Effector memory CD8-positive, alpha-beta T cell (primary cell): Measurements from ENCODE around the gene GLIS1.

Experiments used
- ATAC-seq: fragments of 150-1000 bp; cut with Tn5 transposase; replicated peaks from 2 replicates; pipeline ENCODE4 v1.10.0; 2021; ENCODE audit warnings: mild to moderate bottlenecking, moderate library complexity
- DNase-seq, 3 experiments: peaks; one replicate each; pipeline ENCODE4 v3.0.0; 2021
- H3K27ac Mint-ChIP-seq, 2 donors: one replicate each; pipeline ENCODE4 v1.8.0; 2022; ENCODE audit warnings: mild to moderate bottlenecking in 2 of 2, mixed read lengths in 2 of 2, moderate library complexity in 2 of 2
- H3K27me3 Mint-ChIP-seq, 2 donors: one replicate each; pipeline ENCODE4 v1.8.0; 2022; ENCODE audit warnings: mixed read lengths in 2 of 2
- H3K36me3 Mint-ChIP-seq: one replicate; pipeline ENCODE4 v1.8.0; 2022; ENCODE audit warnings: mild to moderate bottlenecking, moderate library complexity, mixed read lengths; ENCODE audit not compliant: insufficient read depth
- H3K4me1 Mint-ChIP-seq, 2 donors: one replicate each; pipeline ENCODE4 v1.8.0; 2022; ENCODE audit warnings: low read depth in 2 of 2, mixed read lengths in 2 of 2
- H3K4me3 Mint-ChIP-seq, 2 donors: one replicate each; pipeline ENCODE4 v1.8.0; 2022; ENCODE audit warnings: mild to moderate bottlenecking in 2 of 2, mixed read lengths in 2 of 2, moderate library complexity in 2 of 2
- H3K9me3 Mint-ChIP-seq, 2 donors: one replicate each; pipeline ENCODE4 v1.8.0; 2022; ENCODE audit warnings: mixed read lengths in 2 of 2

The GLIS1 gene

DNA sequence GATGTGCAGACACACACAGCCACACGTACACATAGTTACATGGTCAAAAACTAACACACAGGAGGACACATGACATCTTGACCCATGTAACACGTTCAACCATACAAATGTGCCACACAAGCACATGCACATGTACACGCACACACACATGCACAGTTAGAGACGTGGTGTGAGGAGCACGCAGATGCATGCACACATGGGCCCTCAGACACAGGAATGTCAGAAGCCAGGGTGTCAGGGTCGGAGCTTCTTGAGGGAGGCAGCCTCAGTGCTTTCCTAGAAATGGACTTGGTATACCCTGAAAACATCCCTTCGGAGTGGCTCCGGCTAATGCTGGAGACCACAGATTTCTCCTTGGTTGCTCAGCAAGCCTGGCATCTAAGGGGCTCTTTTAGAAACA is 165.4 kb downstream of the GLIS1 start:
- Mint-ChIP-seq H3K27me3 (no peaks in the 10 kb centered on the region), H3K4me3 (no peak overlapping the region), H3K27ac (no peak overlapping the region), H3K9me3 (no peaks in the 10 kb centered on the region), H3K4me1 (peaks cover 21 to 31% of the 10 kb centered on the region in 2 donors), H3K36me3 (peaks cover 3% of the 10 kb centered on the region)
- no peak for DNase-seq
- no peak for ATAC-seq

DNA sequence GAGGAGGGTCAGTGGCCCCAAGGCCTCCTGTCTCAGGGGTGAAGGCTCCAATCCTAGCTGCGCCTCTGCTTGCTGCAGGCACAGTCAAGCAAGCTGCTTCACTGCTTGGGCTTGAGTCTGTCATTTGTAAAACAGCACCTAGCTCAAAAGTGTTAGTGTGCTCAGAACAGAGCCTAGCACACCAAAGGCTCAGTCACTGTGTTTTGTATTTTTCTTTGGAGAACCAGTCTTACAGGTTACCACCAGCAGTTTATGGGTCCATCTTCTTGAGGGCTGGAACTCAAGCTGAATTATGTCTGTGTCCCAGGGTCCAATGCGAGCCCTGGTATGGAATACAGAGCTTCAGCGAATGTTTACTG is 166.2 kb downstream of the GLIS1 start:
- no peaks in the 10 kb centered on the region for H3K27me3 Mint-ChIP-seq
- no peak for DNase-seq
- no peaks in the 10 kb centered on the region for H3K9me3 Mint-ChIP-seq
- H3K36me3 Mint-ChIP-seq: peaks cover 3% of the 10 kb centered on the region
- peaks cover 21 to 31% of the 10 kb centered on the region in 2 donors for H3K4me1 Mint-ChIP-seq
- no peak overlapping the region for H3K27ac Mint-ChIP-seq
- H3K4me3 Mint-ChIP-seq: no peak overlapping the region
- no peak for ATAC-seq

DNA sequence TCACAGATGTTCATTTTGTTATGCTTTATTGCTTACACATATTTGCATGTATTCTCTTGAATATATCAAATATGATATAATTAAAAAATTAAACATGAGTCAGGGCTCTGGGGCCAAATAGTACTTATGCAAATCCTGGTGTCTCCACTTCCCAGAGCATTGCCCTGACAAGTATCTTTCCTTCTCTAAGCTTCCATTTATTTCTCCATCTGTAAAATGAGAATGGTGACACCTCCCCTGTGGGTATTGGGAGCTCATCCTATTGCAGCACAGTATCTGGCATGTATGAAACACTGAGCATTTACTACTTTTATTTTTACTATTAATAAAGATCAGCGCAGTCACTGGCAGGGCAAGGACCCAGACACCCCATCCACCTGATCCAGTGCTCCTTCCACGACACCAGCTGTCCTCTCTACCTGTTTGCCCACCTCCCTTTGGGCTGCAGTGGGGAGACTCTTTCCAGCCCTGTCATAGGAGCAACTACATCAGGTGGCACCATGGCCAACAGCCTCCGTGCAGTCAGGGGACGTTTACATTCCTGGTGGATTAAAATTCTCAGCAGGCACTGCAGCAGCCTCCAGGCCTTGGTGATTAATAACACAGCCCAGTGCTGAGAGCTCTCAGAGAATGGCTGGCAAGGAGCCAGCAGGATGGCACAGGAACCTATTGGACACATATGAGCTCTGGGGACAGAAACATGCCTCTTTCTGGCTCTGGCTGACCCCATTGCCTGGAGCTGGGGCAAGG is 166.7 kb downstream of the GLIS1 start:
- no peak overlapping the region for H3K4me3 Mint-ChIP-seq
- no peak overlapping the region for H3K27ac Mint-ChIP-seq
- peaks cover under 1 to 1% of the 10 kb centered on the region in 2 donors for H3K9me3 Mint-ChIP-seq
- peaks cover 19 to 30% of the 10 kb centered on the region in 2 donors for H3K4me1 Mint-ChIP-seq
- ATAC-seq (no peak), DNase-seq (no peak)
- peaks cover 0 to 4% of the 10 kb centered on the region in 2 donors for H3K27me3 Mint-ChIP-seq
- H3K36me3 Mint-ChIP-seq: peaks cover 1% of the 10 kb centered on the region

DNA sequence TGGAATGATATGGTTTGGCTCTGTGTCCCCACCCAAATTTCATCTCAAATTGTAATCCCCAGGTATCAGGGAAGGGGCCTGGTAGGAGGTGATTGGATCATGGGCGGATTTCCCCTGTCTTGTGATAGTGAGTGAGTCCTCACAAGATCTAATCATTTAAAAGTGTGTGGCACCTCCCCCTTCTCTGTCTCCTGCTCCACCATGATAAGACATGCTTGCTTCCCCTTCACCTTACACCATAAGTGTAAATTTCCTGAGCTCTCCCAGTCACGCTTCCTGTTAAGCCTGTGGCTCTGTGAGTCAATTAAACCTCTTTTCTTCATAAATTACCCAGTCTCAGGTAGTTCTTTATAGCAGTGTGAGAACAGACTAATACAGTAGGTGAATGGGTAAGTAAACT is 170.4 kb downstream of the GLIS1 start:
- H3K4me1 Mint-ChIP-seq: peaks cover 0 to 2% of the 10 kb centered on the region in 2 donors
- H3K27me3 Mint-ChIP-seq: peaks cover 0 to 12% of the 10 kb centered on the region in 2 donors
- no peaks in the 10 kb centered on the region for H3K36me3 Mint-ChIP-seq
- no peak for DNase-seq
- H3K4me3 Mint-ChIP-seq: no peak overlapping the region
- ATAC-seq: no peak
- no peak overlapping the region for H3K27ac Mint-ChIP-seq
- H3K9me3 Mint-ChIP-seq: peaks cover 2 to 5% of the 10 kb centered on the region in 2 donors

DNA sequence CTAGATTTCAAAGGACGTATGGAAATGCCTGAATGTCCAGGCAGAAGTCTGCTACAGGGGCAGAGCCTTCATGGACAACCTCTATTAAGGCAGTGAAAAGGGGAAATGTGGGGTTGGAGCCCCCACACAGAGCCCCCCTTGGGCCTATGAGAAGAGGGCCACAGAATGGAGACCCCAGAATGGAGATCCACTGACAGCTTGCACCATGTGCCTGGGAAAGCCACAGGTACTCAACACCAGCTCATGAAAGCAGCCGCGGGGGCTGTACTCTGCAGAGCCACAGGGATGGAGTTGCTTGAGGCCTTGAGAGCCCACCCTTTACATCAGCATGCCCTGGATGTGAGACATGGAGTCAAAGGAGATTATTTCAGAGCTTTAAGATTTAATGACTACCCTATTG is 171.1 kb downstream of the GLIS1 start:
- peaks cover 2 to 5% of the 10 kb centered on the region in 2 donors for H3K9me3 Mint-ChIP-seq
- H3K36me3 Mint-ChIP-seq: no peaks in the 10 kb centered on the region
- no peak for DNase-seq
- peaks cover 0 to 19% of the 10 kb centered on the region in 2 donors for H3K27me3 Mint-ChIP-seq
- no peak for ATAC-seq
- H3K4me3 Mint-ChIP-seq: no peak overlapping the region
- no peak overlapping the region for H3K27ac Mint-ChIP-seq
- peaks cover 1 to 2% of the 10 kb centered on the region in 2 donors for H3K4me1 Mint-ChIP-seq

DNA sequence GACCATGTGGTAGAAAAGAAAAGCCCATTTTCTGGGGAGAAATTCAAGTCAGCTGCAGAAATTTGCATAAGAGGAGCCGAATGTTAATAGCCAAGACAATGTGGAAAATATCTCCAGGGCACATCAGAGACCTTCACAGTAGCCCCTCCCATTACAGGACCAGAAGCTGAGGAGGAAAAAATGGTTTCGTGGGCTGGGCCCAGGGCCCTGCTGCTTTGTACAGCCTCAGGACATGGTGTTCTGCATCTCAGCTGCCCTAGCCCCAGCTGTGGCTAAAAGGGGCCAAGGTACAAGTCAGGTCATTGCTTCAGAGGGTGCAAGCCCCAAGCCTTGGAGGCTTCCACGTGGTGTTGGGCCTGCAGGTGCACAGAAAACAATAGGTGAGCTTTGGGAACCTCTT is 171.5 kb downstream of the GLIS1 start:
- Mint-ChIP-seq H3K4me1 (peaks cover 5 to 6% of the 10 kb centered on the region in 2 donors), H3K27me3 (peaks cover 0 to 23% of the 10 kb centered on the region in 2 donors), H3K36me3 (no peaks in the 10 kb centered on the region), H3K4me3 (no peak overlapping the region), H3K9me3 (peaks cover 2 to 5% of the 10 kb centered on the region in 2 donors), H3K27ac (no peak overlapping the region)
- ATAC-seq: no peak
- DNase-seq: no peak

DNA sequence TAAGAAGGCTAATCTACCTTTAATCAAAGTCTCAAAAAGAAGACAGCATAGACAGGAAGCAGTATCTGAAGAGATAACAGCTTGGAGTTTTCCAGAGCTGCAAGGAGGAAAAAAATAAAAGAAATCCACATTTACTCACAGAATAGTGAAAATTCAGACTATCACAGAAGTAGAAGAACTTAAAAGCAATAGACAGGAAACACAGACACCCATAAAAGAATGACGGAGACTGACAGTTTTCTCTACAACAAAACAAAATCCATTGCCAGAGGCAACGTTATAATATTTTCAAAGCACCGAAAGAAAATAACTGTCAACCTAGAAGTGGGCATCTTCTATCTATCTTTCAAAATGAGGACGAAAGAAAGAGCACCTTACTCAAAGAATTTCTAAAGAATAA is 175.4 kb downstream of the GLIS1 start:
- Mint-ChIP-seq H3K27me3 (peaks cover 0 to 31% of the 10 kb centered on the region in 2 donors), H3K27ac (no peak overlapping the region), H3K4me3 (no peak overlapping the region), H3K36me3 (no peaks in the 10 kb centered on the region), H3K9me3 (peaks cover 2 to 5% of the 10 kb centered on the region in 2 donors), H3K4me1 (peaks cover 13 to 14% of the 10 kb centered on the region in 2 donors)
- DNase-seq: no peak
- ATAC-seq: no peak

DNA sequence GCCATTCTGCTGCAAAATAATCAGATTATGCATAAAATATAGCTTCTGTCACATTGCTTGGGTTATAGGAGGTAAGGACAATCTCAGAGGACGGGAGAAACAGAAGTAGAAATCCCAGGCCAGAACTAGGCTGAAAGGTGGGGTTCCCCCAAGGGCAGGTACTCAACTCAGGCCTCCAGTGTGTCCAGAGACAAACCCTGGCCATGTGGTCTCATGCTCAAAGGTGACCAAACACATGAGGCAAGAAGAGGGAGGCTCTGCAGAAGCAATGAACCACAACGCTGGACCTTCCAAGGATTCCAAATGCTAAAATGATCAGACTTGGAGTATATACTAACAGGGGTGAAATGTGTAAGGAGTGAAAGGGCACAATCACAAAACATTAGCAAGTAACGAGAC is 176.0 kb downstream of the GLIS1 start:
- Mint-ChIP-seq H3K4me1 (peaks cover 13 to 14% of the 10 kb centered on the region in 2 donors), H3K27me3 (peaks cover 0 to 31% of the 10 kb centered on the region in 2 donors), H3K27ac (no peak overlapping the region), H3K4me3 (peak overlapping the region in 1 of 2 donors; percentile 77), H3K36me3 (no peaks in the 10 kb centered on the region), H3K9me3 (peaks cover 2 to 5% of the 10 kb centered on the region in 2 donors)
- ATAC-seq (no peak), DNase-seq (no peak)

DNA sequence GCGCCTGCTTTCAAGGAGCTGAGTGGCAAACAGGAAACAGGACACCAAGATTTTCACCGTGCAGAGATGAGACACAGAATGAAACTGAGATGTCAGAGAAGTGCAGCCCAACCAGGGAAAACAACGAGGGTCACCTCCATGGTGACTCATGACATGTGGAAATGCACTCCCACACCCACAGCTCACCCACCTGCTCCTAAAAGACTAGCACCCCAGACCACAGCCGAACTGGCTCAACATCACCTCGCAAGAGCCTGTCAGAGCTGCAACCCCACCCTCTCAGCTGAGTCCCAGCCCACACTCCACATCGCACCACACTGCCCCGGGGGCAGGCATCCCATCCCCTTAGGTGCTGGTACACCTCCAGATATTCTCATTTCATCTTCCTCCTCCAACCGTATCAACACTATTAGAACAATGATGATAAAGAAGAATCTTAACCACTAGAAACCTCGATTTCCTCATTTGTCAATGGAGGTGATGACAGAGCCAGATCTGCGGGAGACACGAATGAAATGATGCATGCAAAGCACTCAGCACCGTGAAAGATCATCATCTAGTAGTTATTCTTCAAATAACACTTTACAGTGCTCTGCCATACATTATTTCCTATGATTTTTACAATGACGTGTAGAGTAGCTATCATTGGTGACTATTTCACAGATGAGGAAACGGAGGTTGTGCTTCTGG is 176.5 kb downstream of the GLIS1 start:
- ATAC-seq (peak; percentile 89), DNase-seq (peak in 2 of 3 experiments; percentile 21)
- Mint-ChIP-seq H3K4me1 (peaks cover 13 to 14% of the 10 kb centered on the region in 2 donors), H3K4me3 (peak overlapping the region; percentile 73 to 77), H3K9me3 (peaks cover 2 to 5% of the 10 kb centered on the region in 2 donors), H3K27me3 (peaks cover 0 to 29% of the 10 kb centered on the region in 2 donors), H3K27ac (peak overlapping the region; percentile 7 to 69), H3K36me3 (no peaks in the 10 kb centered on the region)

DNA sequence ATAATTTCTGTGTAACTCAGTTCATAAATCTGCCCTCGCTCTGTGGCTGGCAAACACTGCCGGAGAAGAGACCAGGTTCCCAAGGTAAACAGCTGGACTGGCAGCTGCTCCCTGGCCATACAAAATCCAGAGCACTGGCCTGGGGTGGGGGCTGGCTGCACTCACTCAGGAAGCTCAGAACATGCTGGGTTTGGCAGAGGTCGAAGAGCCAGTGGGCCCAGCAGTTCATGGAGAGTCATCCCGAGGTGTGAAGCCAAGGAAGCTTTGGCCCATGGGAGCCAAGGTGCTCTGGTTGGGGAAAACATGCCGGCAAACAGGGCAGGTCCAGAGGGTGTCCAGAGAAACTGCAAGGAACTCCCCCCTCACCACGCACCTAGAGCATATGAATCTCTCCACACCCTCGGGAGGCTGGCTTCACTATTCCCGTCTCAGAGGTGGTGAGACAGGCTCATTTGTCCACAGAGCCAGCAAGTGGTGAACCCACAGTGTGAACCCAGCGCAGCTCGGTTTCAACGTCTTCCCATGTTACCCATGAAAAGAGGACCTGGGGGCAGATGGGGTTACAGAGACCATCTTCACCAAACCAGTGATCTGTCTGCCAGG is 177.4 kb downstream of the GLIS1 start:
- H3K4me3 Mint-ChIP-seq: peak overlapping the region; percentile 73 to 77
- H3K9me3 Mint-ChIP-seq: no peaks in the 10 kb centered on the region
- no peaks in the 10 kb centered on the region for H3K36me3 Mint-ChIP-seq
- H3K27me3 Mint-ChIP-seq: peaks cover 0 to 23% of the 10 kb centered on the region in 2 donors
- ATAC-seq (peak; percentile 28), DNase-seq (no peak)
- H3K4me1 Mint-ChIP-seq: peaks cover 13 to 14% of the 10 kb centered on the region in 2 donors
- peak overlapping the region in 1 of 2 donors; percentile 7 for H3K27ac Mint-ChIP-seq

DNA sequence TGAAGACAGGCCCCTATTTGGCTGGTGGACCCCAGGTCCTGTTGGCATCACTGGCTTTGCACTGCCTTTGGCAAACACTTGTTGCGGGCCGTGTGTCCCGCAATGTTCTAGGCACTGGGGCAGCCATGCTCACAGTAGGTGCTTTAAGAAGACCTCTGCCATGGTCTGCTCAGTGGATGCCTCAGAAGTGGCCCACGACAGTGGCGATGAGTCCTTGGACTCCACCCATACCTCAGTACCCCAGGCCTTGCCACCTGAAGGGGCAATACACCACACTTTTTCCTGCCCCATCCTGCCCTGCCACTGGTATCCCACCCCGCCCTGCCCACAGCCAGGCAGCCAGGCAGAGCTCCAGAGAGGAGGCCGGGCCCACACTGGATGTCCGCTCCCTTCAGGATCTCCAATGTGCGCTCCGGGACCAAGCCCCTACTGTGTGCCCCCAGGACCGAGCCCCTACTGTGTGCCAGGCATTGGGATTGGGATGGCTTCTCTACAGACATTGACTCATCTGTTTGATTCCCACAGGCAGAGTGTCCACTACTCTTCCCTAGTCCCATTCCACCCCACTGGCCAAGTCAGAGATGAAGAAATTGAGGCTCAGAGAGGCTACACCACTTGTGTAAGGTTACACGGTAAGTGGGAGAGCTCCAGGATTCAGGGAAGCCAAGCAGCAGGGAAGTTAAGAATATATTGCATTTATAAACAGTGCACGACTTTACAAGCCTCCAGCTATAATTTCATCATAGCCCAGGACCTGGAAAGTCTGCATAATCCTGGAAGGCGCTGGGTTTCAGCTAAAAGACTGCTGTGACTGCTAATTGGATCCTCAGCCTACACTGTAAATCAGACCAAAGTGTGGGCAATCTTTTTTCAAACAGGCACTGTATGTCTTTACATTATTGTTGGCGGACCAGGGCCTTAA is 178.1 kb downstream of the GLIS1 start:
- ATAC-seq: no peak
- DNase-seq: no peak
- H3K9me3 Mint-ChIP-seq: no peaks in the 10 kb centered on the region
- H3K27me3 Mint-ChIP-seq: peaks cover 0 to 23% of the 10 kb centered on the region in 2 donors
- H3K36me3 Mint-ChIP-seq: no peaks in the 10 kb centered on the region
- H3K4me3 Mint-ChIP-seq: peak overlapping the region in 1 of 2 donors; percentile 73
- H3K4me1 Mint-ChIP-seq: peaks cover 13 to 14% of the 10 kb centered on the region in 2 donors
- no peak overlapping the region for H3K27ac Mint-ChIP-seq

DNA sequence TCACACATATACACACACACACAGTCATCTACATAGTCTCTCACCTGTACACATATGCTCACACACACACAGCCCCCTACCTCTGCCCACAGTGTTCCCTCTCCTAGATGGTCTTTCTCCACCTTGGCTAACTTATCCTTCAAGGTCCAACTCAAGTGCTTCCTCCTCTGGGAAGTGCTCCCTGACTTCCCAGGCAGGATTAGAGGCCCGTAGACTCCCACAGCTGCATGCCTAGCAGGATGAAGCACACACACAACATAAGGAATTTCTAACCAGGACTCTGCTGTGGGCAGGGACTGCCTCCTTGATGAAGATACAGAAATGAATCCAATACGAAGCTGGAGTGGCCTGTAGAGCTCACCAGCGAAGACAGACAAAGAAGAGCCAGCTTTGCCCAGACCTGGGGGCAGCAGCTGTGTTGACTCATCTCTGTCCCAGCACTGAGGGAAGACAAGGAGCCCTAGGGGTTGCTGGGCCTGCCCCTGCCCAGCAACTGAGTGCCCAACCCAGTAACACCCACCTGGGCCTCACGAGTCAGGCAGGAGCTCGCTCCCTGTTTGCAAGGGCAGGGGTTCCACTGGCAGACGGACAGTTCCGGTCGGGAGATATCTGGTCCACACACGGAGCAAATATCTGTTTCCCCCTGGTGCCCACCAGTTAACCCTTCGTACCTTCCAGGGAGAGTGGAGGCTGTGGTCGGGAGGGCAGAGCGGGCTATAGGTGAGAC is 178.9 kb downstream of the GLIS1 start:
- Mint-ChIP-seq H3K9me3 (no peaks in the 10 kb centered on the region), H3K27ac (no peak overlapping the region), H3K4me3 (no peak overlapping the region), H3K4me1 (peaks cover 13 to 14% of the 10 kb centered on the region in 2 donors), H3K36me3 (no peaks in the 10 kb centered on the region), H3K27me3 (peaks cover 0 to 23% of the 10 kb centered on the region in 2 donors)
- no peak for DNase-seq
- ATAC-seq: no peak
